C4-2B (cell line): ENCODE measurements around the gene HIPK1.

ENCODE experiments used
- H3K27ac ChIP-seq: fragments of 450-650 bp; 2 replicates; pipeline ENCODE4 v1.5.1; 2017
- ZFX ChIP-seq: fragments of 450-650 bp; IDR thresholded peaks from 2 replicates; pipeline ENCODE4 v1.6.1; 2017
- TF ChIP-seq, protein P1 (sequence below): fragments of 450-650 bp; conservative IDR thresholded peaks from 2 replicates; pipeline ENCODE4 v1.5.1; 2017; ENCODE audit warnings: mild to moderate bottlenecking

HIPK1 gene

DNA sequence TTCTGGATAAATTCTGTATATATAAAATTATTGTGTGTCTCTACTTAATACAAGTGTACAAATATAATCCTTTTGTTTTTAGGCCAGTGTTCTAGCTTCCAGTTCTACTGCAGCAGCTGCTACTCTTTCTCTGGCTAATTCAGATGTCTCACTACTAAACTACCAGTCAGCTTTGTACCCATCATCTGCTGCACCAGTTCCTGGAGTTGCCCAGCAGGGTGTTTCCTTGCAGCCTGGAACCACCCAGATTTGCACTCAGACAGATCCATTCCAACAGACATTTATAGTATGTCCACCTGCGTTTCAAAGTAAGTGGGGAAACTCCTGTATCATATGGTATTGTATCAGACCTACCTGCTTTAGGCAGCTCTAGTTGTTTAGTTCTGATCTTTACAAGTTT lies 28.9 kb downstream of the HIPK1 start:
- no peak overlapping the region for H3K27ac ChIP-seq
- no peak for TF ChIP-seq ZFX
- TF ChIP-seq, protein P1, sequence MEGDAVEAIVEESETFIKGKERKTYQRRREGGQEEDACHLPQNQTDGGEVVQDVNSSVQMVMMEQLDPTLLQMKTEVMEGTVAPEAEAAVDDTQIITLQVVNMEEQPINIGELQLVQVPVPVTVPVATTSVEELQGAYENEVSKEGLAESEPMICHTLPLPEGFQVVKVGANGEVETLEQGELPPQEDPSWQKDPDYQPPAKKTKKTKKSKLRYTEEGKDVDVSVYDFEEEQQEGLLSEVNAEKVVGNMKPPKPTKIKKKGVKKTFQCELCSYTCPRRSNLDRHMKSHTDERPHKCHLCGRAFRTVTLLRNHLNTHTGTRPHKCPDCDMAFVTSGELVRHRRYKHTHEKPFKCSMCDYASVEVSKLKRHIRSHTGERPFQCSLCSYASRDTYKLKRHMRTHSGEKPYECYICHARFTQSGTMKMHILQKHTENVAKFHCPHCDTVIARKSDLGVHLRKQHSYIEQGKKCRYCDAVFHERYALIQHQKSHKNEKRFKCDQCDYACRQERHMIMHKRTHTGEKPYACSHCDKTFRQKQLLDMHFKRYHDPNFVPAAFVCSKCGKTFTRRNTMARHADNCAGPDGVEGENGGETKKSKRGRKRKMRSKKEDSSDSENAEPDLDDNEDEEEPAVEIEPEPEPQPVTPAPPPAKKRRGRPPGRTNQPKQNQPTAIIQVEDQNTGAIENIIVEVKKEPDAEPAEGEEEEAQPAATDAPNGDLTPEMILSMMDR = no peak

DNA sequence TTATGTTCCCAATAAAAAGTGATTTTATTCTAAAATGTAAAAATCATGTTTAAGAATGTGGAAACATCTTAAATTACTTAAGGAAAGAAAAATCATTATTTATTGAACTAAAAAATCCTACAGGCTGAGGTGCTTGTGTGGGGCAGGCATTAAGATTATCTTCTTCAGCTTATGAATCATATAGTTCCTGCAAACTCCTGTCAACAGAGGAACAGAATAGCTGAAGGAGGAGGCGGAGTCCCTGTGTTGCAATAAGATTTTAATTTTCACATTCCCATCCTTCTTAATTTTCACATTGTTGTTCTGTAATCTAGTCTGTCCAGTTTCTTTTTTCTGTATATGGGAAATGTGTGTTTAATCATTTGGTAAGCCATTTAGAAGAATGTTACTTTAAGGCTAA lies 29.6 kb downstream of the HIPK1 start:
- TF ChIP-seq, protein P1 = no peak
- TF ChIP-seq ZFX = no peak
- no peak overlapping the region for H3K27ac ChIP-seq

DNA sequence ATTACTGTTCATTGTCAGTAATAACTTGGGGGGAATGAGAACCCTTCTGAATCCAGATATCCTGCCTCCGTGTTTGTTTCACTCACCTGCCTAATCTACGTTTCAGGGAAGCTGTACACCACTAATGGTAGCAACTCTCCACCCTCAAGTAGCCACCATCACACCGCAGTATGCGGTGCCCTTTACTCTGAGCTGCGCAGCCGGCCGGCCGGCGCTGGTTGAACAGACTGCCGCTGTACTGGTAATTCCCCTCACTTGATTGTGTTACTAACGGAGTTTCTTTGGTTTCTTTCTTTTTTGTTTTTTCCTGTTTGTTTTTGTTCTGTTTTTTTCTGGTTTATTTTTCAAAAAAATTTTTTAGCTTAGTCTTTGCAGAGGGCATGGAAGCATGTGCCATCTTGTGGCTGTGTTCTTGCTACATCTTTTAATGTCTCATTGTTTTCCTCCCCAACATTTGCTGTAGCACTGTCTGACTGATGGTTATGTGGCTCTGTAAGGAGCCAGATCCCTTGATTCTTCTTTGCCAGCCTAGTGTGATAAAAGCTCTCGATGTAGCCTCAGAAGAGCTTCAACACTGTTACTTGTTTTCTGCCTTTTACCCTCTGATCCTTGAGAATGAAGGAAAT lies 34.3 kb downstream of the HIPK1 start:
- TF ChIP-seq, protein P1 = no peak
- no peak for TF ChIP-seq ZFX
- H3K27ac ChIP-seq = no peak overlapping the region

DNA sequence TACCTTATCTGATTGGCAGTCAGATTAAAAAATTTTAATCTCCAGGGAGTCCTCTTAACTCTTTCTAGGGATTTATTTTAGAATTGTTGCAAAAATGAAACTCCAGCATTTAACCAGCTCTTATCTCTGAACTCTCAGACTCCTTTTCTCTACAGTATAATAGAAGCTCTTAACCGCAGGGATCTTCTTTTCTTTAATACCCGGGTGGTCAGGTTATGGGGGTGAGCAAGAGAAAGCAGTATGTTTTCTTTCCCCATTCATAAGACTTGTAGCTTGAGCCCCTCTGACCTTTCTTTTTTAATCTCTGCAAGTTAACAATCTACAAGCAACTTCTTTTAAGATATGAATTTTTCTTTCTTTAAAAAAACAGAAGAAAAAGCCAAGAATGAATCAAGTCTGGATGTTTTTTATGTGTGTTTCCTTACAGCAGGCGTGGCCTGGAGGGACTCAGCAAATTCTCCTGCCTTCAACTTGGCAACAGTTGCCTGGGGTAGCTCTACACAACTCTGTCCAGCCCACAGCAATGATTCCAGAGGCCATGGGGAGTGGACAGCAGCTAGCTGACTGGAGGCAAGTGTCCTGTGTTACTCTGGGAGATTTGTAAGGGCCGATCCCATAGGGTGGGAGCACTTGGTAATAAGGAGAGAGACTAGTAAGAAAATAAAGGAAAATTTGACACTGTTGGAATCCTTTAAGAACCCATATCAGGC lies 36.7 kb downstream of the HIPK1 start:
- H3K27ac ChIP-seq = no peak overlapping the region
- no peak for TF ChIP-seq ZFX
- TF ChIP-seq, protein P1 = no peak

DNA sequence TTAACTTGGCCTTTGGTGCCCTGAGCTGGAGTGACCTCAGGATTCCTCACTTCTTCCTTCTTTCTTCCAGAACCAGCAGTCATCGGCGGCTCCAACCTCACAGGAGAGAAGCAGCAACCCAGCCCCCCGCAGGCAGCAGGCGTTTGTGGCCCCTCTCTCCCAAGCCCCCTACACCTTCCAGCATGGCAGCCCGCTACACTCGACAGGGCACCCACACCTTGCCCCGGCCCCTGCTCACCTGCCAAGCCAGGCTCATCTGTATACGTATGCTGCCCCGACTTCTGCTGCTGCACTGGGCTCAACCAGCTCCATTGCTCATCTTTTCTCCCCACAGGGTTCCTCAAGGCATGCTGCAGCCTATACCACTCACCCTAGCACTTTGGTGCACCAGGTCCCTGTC lies 43.8 kb downstream of the HIPK1 start:
- no peak overlapping the region for H3K27ac ChIP-seq
- TF ChIP-seq, protein P1 = no peak
- no peak for TF ChIP-seq ZFX

DNA sequence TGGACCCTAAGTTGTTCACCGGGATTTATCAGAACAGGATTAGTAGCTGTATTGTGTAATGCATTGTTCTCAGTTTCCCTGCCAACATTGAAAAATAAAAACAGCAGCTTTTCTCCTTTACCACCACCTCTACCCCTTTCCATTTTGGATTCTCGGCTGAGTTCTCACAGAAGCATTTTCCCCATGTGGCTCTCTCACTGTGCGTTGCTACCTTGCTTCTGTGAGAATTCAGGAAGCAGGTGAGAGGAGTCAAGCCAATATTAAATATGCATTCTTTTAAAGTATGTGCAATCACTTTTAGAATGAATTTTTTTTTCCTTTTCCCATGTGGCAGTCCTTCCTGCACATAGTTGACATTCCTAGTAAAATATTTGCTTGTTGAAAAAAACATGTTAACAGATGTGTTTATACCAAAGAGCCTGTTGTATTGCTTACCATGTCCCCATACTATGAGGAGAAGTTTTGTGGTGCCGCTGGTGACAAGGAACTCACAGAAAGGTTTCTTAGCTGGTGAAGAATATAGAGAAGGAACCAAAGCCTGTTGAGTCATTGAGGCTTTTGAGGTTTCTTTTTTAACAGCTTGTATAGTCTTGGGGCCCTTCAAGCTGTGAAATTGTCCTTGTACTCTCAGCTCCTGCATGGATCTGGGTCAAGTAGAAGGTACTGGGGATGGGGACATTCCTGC lies 46.2 kb downstream of the HIPK1 start:
- no peak overlapping the region for H3K27ac ChIP-seq
- TF ChIP-seq, protein P1 = no peak
- TF ChIP-seq ZFX = no peak

DNA sequence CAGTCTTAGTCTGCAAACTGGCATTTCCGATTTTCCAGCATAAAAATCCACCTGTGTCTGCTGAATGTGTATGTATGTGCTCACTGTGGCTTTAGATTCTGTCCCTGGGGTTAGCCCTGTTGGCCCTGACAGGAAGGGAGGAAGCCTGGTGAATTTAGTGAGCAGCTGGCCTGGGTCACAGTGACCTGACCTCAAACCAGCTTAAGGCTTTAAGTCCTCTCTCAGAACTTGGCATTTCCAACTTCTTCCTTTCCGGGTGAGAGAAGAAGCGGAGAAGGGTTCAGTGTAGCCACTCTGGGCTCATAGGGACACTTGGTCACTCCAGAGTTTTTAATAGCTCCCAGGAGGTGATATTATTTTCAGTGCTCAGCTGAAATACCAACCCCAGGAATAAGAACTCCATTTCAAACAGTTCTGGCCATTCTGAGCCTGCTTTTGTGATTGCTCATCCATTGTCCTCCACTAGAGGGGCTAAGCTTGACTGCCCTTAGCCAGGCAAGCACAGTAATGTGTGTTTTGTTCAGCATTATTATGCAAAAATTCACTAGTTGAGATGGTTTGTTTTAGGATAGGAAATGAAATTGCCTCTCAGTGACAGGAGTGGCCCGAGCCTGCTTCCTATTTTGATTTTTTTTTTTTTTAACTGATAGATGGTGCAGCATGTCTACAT lies 47.6 kb downstream of the HIPK1 start:
- TF ChIP-seq, protein P1 = peak; percentile 45
- TF ChIP-seq ZFX = no peak
- no peak overlapping the region for H3K27ac ChIP-seq
